Stimulated activated effector memory CD8-positive, alpha-beta T cell treated with anti-CD3 and anti-CD28 coated beads, Interleukin-12 subunit alpha, Interleukin-12 subunit beta, amount 100 ng/mL, for 72 hours (primary cell): ENCODE results near the gene NFATC2.
"Not testable (repeated sequence)": the region's sequence is repeated elsewhere in the genome, so short reads cannot be mapped to it uniquely, and the experiment has no call there.

Experiments used
- ATAC-seq: fragments of 150-1000 bp; cut with Tn5 transposase; 2 replicates; pipeline ENCODE4 v1.10.0; 2021
- DNase-seq, 2 donors: peaks; one replicate each; pipeline ENCODE4 v3.0.0; 2021 to 2022; ENCODE audit warnings: low spot score in 2 of 2
- H3K27ac Mint-ChIP-seq: one replicate; pipeline ENCODE4 v1.8.0; 2022; ENCODE audit warnings: mild to moderate bottlenecking, mixed read lengths
- H3K36me3 Mint-ChIP-seq: one replicate; pipeline ENCODE4 v1.8.0; 2022; ENCODE audit warnings: mild to moderate bottlenecking, mixed read lengths
- H3K4me1 Mint-ChIP-seq: one replicate; pipeline ENCODE4 v1.8.0; 2022; ENCODE audit warnings: mixed read lengths
- H3K4me3 Mint-ChIP-seq: one replicate; pipeline ENCODE4 v1.8.0; 2022; ENCODE audit warnings: mild to moderate bottlenecking, mixed read lengths
- H3K9me3 Mint-ChIP-seq: one replicate; pipeline ENCODE4 v1.8.0; 2022; ENCODE audit warnings: mixed read lengths

Gene NFATC2

DNA sequence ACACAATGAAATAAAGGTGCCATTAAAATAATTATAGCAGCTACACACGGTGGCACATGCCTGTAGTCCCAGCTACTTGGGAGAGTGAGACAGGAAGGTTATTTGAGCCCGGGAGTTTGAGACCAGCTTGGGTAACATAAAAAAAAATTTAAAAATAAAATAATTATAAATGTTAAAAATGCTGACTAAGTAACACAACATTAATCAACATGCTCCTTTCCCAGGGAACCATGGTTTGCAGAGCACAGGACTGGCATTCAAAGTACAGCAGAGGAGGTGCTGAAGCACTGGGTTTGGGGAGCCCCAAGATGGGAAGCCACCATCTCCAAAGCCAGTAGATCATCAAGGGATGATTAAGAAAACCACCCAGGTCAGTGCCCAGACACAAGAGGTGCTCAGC lies 51.9 kb downstream of the NFATC2 start:
- H3K27ac Mint-ChIP-seq = no peak overlapping the region
- H3K9me3 Mint-ChIP-seq = no peaks in the 10 kb centered on the region
- peaks cover 87% of the 10 kb centered on the region for H3K4me1 Mint-ChIP-seq
- peaks cover 78% of the 10 kb centered on the region for H3K36me3 Mint-ChIP-seq
- no peak for ATAC-seq
- H3K4me3 Mint-ChIP-seq = no peak overlapping the region
- DNase-seq = no peak

GRCh38 chr20:51489611-51490010 lies 52.9 kb downstream of the NFATC2 start:
- H3K36me3 Mint-ChIP-seq = peaks cover 81% of the 10 kb centered on the region
- no peak for ATAC-seq
- peaks cover 86% of the 10 kb centered on the region for H3K4me1 Mint-ChIP-seq
- H3K27ac Mint-ChIP-seq = peak overlapping the region; percentile 70
- no peak for DNase-seq
- H3K4me3 Mint-ChIP-seq = no peak overlapping the region
- no peaks in the 10 kb centered on the region for H3K9me3 Mint-ChIP-seq

DNA sequence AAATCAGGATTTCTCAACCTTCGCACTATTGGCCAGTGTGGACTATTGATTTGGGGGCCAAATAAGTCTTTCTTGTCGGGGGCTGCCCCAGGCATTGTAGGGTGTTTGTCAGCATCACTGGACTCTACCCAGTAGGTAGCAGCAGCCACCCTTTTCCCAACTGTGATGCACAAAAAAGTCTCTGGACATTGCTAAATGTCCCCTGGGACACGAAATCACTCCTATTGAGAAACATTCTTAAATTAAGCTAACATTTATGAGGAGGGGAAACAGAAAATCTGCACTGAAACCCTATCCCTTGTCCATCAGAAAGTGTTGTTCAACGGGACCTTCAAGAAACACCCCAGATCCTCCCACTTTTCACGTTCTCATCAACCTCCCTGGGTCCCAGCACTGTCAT lies 54.2 kb downstream of the NFATC2 start:
- no peaks in the 10 kb centered on the region for H3K9me3 Mint-ChIP-seq
- DNase-seq = no peak
- peaks cover 86% of the 10 kb centered on the region for H3K36me3 Mint-ChIP-seq
- no peak overlapping the region for H3K4me3 Mint-ChIP-seq
- peak overlapping the region; percentile 70 for H3K27ac Mint-ChIP-seq
- H3K4me1 Mint-ChIP-seq = peaks cover 86% of the 10 kb centered on the region
- no peak for ATAC-seq

DNA sequence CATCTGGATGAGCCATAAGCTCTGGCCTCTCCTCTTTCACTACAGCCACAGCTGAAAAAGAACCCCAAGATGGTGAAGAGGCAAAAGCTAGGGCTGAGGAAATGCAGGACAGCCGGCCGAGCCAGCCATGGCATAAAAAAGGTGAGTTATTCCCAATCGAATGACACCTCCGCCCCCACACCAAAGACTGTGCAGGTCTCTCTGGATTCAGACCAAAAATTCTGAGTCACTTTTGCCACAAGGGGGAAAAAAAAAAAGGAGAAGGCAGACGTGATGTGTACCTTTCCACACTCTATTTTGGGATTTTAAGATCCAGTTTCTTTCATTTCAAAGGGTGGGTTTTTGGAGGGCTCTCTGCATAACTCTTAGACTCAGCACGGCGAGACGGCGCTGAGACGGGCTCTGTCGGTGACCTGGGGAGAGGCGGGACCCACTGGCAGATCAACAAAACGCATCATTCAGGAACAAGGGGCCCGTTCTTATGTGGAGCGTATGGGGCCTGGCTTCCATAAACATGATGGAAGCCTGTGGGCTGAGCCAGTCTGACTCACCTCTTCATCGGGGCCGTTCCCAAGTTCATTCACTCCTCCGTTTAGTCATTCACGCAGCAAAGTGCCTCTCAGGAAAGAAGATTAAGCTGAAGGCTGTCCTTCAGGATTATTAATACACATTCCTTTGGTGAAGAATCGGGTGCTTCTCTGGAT lies 54.8 kb downstream of the NFATC2 start:
- peaks cover 85% of the 10 kb centered on the region for H3K36me3 Mint-ChIP-seq
- DNase-seq = no peak

GRCh38 chr20:51487076-51487475 lies 55.4 kb downstream of the NFATC2 start:
- DNase-seq (no peak), ATAC-seq (no peak)
- H3K27ac Mint-ChIP-seq = no peak overlapping the region
- H3K4me1 Mint-ChIP-seq = peaks cover 86% of the 10 kb centered on the region
- peaks cover 78% of the 10 kb centered on the region for H3K36me3 Mint-ChIP-seq
- no peaks in the 10 kb centered on the region for H3K9me3 Mint-ChIP-seq
- H3K4me3 Mint-ChIP-seq = no peak overlapping the region

More for the DNA sequence above, 54.8 kb downstream of the NFATC2 start:
- H3K27ac Mint-ChIP-seq = no peak overlapping the region
- H3K4me1 Mint-ChIP-seq = peaks cover 85% of the 10 kb centered on the region
- H3K9me3 Mint-ChIP-seq = no peaks in the 10 kb centered on the region
- ATAC-seq = no peak
- H3K4me3 Mint-ChIP-seq = no peak overlapping the region

GRCh38 chr20:51486197-51487005 lies 56.1 kb downstream of the NFATC2 start:
- Mint-ChIP-seq H3K36me3 (peaks cover 73% of the 10 kb centered on the region), H3K27ac (no peak overlapping the region), H3K9me3 (no peaks in the 10 kb centered on the region), H3K4me3 (no peak overlapping the region), H3K4me1 (peaks cover 86% of the 10 kb centered on the region)
- ATAC-seq (no peak), DNase-seq (no peak)

DNA sequence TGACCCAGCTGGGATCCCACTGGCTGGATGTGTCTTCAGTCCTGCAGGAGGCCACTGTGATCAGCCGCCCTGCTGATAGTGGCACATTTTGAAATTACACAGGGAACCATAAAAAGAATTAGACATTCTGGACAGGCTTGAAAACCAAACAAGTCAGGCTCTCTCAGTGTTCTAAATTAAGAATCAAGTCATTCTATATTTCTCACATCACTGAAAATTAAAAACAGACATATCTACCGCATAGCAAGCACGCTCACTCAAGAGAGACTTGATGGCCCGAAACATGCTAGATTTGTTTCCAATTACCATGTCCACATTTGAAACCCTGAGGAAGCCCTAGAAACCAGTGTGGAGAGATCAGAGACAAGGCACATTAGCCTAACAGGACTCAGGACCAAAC lies 57.7 kb downstream of the NFATC2 start:
- no peak for ATAC-seq
- DNase-seq = no peak
- no peaks in the 10 kb centered on the region for H3K9me3 Mint-ChIP-seq
- peaks cover 90% of the 10 kb centered on the region for H3K4me1 Mint-ChIP-seq
- peak overlapping the region; percentile 5 for H3K27ac Mint-ChIP-seq
- peaks cover 76% of the 10 kb centered on the region for H3K36me3 Mint-ChIP-seq
- H3K4me3 Mint-ChIP-seq = no peak overlapping the region

- no peak for ATAC-seq
- no peak for DNase-seq
- Mint-ChIP-seq H3K36me3 (peaks cover 79% of the 10 kb centered on the region), H3K4me3 (no peak overlapping the region), H3K4me1 (peaks cover 90% of the 10 kb centered on the region), H3K9me3 (no peaks in the 10 kb centered on the region), H3K27ac (peak overlapping the region; percentile 5)
These were observed 58.2 kb downstream of the NFATC2 start for GRCh38 chr20:51484141-51484815.

DNA sequence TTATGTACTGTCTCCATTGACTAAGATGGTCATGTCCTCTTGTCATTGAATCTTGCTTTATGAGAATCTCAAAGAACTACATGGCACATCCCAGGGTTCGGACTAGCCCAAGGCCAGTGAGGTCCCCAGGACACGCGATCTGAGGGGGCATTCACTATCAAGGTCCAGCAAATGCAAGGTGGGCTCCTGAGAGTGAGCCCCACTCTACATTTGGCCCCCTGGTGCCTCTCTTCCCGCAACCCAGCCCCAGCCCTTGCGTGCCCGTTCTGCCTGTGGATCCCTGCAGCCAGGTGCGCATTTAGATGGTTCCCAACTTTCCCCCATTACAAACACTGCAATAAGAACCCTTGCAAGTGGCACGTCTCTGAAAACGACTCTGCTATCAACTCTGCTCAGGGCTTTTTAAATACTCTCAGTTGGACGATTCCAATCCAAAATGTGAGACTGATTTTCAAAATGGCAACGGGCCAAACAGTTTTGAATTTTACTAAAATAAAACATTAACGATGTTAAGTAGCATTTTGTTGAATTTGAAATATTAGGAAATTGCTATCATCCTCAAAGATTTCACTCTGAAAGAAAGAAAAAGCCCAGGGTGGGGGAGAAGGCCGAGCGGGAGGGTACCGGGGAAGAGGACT lies 59.6 kb downstream of the NFATC2 start:
- Mint-ChIP-seq H3K36me3 (peaks cover 79% of the 10 kb centered on the region), H3K4me1 (peaks cover 92% of the 10 kb centered on the region), H3K4me3 (no peak overlapping the region), H3K27ac (no peak overlapping the region), H3K9me3 (no peaks in the 10 kb centered on the region)
- DNase-seq (no peak), ATAC-seq (no peak)

- Mint-ChIP-seq H3K4me1 (peaks cover 92% of the 10 kb centered on the region), H3K9me3 (no peaks in the 10 kb centered on the region), H3K4me3 (peak overlapping the region; percentile 58), H3K36me3 (peaks cover 73% of the 10 kb centered on the region), H3K27ac (peak overlapping the region; percentile 92)
- peak; percentile 3 for ATAC-seq
- DNase-seq = peak in 1 of 2 donors; percentile 78
These were observed 61.1 kb downstream of the NFATC2 start for GRCh38 chr20:51481341-51481914.

- H3K4me3 Mint-ChIP-seq = peak overlapping the region; percentile 58
- peak; percentile 43 to 87 for DNase-seq
- H3K36me3 Mint-ChIP-seq = peaks cover 67% of the 10 kb centered on the region
- peaks cover 92% of the 10 kb centered on the region for H3K4me1 Mint-ChIP-seq
- no peaks in the 10 kb centered on the region for H3K9me3 Mint-ChIP-seq
- peak; percentile 94 for ATAC-seq
- peak overlapping the region; percentile 92 for H3K27ac Mint-ChIP-seq
These were observed 61.8 kb downstream of the NFATC2 start for GRCh38 chr20:51480507-51481270.

DNA sequence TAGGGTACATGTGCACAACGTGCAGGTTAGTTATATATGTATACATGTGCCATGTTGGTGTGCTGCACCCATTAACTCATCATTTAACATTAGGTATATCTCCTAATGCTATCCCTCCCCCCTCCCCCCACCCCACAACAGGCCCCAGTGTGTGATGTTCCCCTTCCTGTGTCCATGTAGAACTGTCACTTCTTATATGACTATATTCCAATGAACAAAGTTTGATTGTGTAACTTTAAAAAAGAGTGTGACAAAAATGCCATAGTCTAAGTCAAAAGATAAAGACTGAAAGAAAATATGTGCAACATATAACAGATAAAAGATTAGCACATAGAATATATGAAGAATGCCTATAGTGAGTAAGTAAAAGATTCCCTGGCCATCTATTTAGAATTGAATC lies 66.4 kb downstream of the NFATC2 start:
- DNase-seq, H3K4me3 Mint-ChIP-seq, ATAC-seq, H3K27ac Mint-ChIP-seq, H3K9me3 Mint-ChIP-seq: not testable (repeated sequence)
- peaks cover 59% of the 10 kb centered on the region for H3K4me1 Mint-ChIP-seq
- peaks cover 87% of the 10 kb centered on the region for H3K36me3 Mint-ChIP-seq

GRCh38 chr20:51473771-51474170 lies 68.7 kb downstream of the NFATC2 start:
- no peak for ATAC-seq
- Mint-ChIP-seq H3K36me3 (peaks cover 87% of the 10 kb centered on the region), H3K9me3 (no peaks in the 10 kb centered on the region), H3K4me1 (peaks cover 58% of the 10 kb centered on the region), H3K4me3 (no peak overlapping the region), H3K27ac (no peak overlapping the region)
- no peak for DNase-seq

- H3K27ac Mint-ChIP-seq = no peak overlapping the region
- H3K4me3 Mint-ChIP-seq = no peak overlapping the region
- peaks cover 87% of the 10 kb centered on the region for H3K36me3 Mint-ChIP-seq
- no peaks in the 10 kb centered on the region for H3K9me3 Mint-ChIP-seq
- no peak for ATAC-seq
- H3K4me1 Mint-ChIP-seq = peaks cover 53% of the 10 kb centered on the region
- DNase-seq = no peak
These were observed 69.3 kb downstream of the NFATC2 start for GRCh38 chr20:51473256-51473655.
